HUES48 (cell line): ENCODE results near the gene LMX1B.

Experiments used
- H3K27ac ChIP-seq: one replicate; pipeline ENCODE4 v1.7.0; 2013; ENCODE audit warnings: low read depth, low read length, inconsistent platforms
- H3K27me3 ChIP-seq: 2 replicates; pipeline ENCODE4 v1.6.1; 2013; ENCODE audit warnings: mild to moderate bottlenecking, low read length; ENCODE audit not compliant: control insufficient read depth, insufficient read depth
- H3K36me3 ChIP-seq: 2 replicates; pipeline ENCODE4 v1.6.1; 2013; ENCODE audit warnings: low read length; ENCODE audit not compliant: control insufficient read depth, insufficient read depth
- H3K4me1 ChIP-seq: 2 replicates; pipeline ENCODE4 v1.6.1; 2013; ENCODE audit warnings: mild to moderate bottlenecking, low read length; ENCODE audit not compliant: control insufficient read depth, insufficient read depth
- H3K4me3 ChIP-seq: 2 replicates; pipeline ENCODE4 v1.5.1; 2013; ENCODE audit warnings: mild to moderate bottlenecking, low read depth, low read length
- H3K9ac ChIP-seq: 2 replicates; pipeline ENCODE4 v1.6.1; 2013; ENCODE audit warnings: mild to moderate bottlenecking, low read depth, low read length, moderate library complexity
- H3K9me3 ChIP-seq: 2 replicates; pipeline ENCODE4 v1.6.1; 2013; ENCODE audit warnings: low read length; ENCODE audit not compliant: control insufficient read depth, insufficient read depth

Gene LMX1B

GRCh38 chr9:126700903-126701812 lies 87.4 kb downstream of the LMX1B start:
- Histone ChIP-seq H3K4me3 (no peak overlapping the region), H3K4me1 (peaks cover 16% of the 10 kb centered on the region), H3K27me3 (peaks cover 33% of the 10 kb centered on the region), H3K27ac (no peak overlapping the region), H3K9me3 (no peaks in the 10 kb centered on the region), H3K9ac (no peak overlapping the region), H3K36me3 (no peaks in the 10 kb centered on the region)

- H3K27ac ChIP-seq: no peak overlapping the region
- peaks cover 16% of the 10 kb centered on the region for H3K4me1 ChIP-seq
- H3K36me3 ChIP-seq: no peaks in the 10 kb centered on the region
- H3K4me3 ChIP-seq: no peak overlapping the region
- H3K27me3 ChIP-seq: peaks cover 36% of the 10 kb centered on the region
- H3K9me3 ChIP-seq: no peaks in the 10 kb centered on the region
- H3K9ac ChIP-seq: no peak overlapping the region
Measured at GRCh38 chr9:126701813-126702140, 88.0 kb downstream of the LMX1B start.

GRCh38 chr9:126702151-126703001 lies 88.6 kb downstream of the LMX1B start:
- Histone ChIP-seq H3K27ac (no peak overlapping the region), H3K36me3 (no peaks in the 10 kb centered on the region), H3K9ac (no peak overlapping the region), H3K4me1 (peaks cover 16% of the 10 kb centered on the region), H3K4me3 (no peak overlapping the region), H3K27me3 (peaks cover 39% of the 10 kb centered on the region), H3K9me3 (no peaks in the 10 kb centered on the region)

GRCh38 chr9:126703002-126703865 lies 89.5 kb downstream of the LMX1B start:
- Histone ChIP-seq H3K9ac (no peak overlapping the region), H3K27ac (no peak overlapping the region), H3K9me3 (no peaks in the 10 kb centered on the region), H3K4me3 (no peak overlapping the region), H3K4me1 (peaks cover 16% of the 10 kb centered on the region), H3K36me3 (no peaks in the 10 kb centered on the region), H3K27me3 (peaks cover 40% of the 10 kb centered on the region)

GRCh38 chr9:126703866-126704156 lies 90.1 kb downstream of the LMX1B start:
- no peak overlapping the region for H3K27ac ChIP-seq
- peaks cover 16% of the 10 kb centered on the region for H3K4me1 ChIP-seq
- no peak overlapping the region for H3K4me3 ChIP-seq
- H3K27me3 ChIP-seq: peaks cover 40% of the 10 kb centered on the region
- no peaks in the 10 kb centered on the region for H3K36me3 ChIP-seq
- no peaks in the 10 kb centered on the region for H3K9me3 ChIP-seq
- no peak overlapping the region for H3K9ac ChIP-seq

- Histone ChIP-seq H3K9ac (no peak overlapping the region), H3K4me3 (no peak overlapping the region), H3K27me3 (peaks cover 40% of the 10 kb centered on the region)
Measured at GRCh38 chr9:126704157-126704891, 90.6 kb downstream of the LMX1B start.

GRCh38 chr9:126704892-126705766 lies 91.4 kb downstream of the LMX1B start:
- H3K27me3 ChIP-seq: peaks cover 40% of the 10 kb centered on the region
- no peak overlapping the region for H3K9ac ChIP-seq
- H3K9me3 ChIP-seq: no peaks in the 10 kb centered on the region
- peaks cover 16% of the 10 kb centered on the region for H3K4me1 ChIP-seq
- H3K36me3 ChIP-seq: no peaks in the 10 kb centered on the region
- peak overlapping the region; percentile 8; the same call in 1 of the 2 replicates for H3K4me3 ChIP-seq
- no peak overlapping the region for H3K27ac ChIP-seq

More at GRCh38 chr9:126704157-126704891, 90.6 kb downstream of the LMX1B start:
- H3K4me1 ChIP-seq: peaks cover 16% of the 10 kb centered on the region
- H3K36me3 ChIP-seq: no peaks in the 10 kb centered on the region
- H3K9me3 ChIP-seq: no peaks in the 10 kb centered on the region
- no peak overlapping the region for H3K27ac ChIP-seq

GRCh38 chr9:126705767-126706697 lies 92.3 kb downstream of the LMX1B start:
- H3K4me3 ChIP-seq: no peak overlapping the region

GRCh38 chr9:126706698-126707053 lies 92.9 kb downstream of the LMX1B start:
- Histone ChIP-seq H3K36me3 (no peaks in the 10 kb centered on the region), H3K9ac (no peak overlapping the region), H3K9me3 (no peaks in the 10 kb centered on the region), H3K4me1 (peaks cover 16% of the 10 kb centered on the region), H3K27ac (no peak overlapping the region), H3K27me3 (peaks cover 36% of the 10 kb centered on the region), H3K4me3 (no peak overlapping the region)

More at GRCh38 chr9:126705767-126706697, 92.3 kb downstream of the LMX1B start:
- H3K36me3 ChIP-seq: no peaks in the 10 kb centered on the region
- peaks cover 40% of the 10 kb centered on the region for H3K27me3 ChIP-seq
- H3K27ac ChIP-seq: no peak overlapping the region
- no peaks in the 10 kb centered on the region for H3K9me3 ChIP-seq
- H3K4me1 ChIP-seq: peaks cover 16% of the 10 kb centered on the region
- no peak overlapping the region for H3K9ac ChIP-seq
